ENCODE results near the gene CAMTA1.
"Not testable (repeated sequence)": the region's sequence is repeated elsewhere in the genome, so short reads cannot be mapped to it uniquely, and the experiment has no call there.

The CAMTA1 gene

DNA sequence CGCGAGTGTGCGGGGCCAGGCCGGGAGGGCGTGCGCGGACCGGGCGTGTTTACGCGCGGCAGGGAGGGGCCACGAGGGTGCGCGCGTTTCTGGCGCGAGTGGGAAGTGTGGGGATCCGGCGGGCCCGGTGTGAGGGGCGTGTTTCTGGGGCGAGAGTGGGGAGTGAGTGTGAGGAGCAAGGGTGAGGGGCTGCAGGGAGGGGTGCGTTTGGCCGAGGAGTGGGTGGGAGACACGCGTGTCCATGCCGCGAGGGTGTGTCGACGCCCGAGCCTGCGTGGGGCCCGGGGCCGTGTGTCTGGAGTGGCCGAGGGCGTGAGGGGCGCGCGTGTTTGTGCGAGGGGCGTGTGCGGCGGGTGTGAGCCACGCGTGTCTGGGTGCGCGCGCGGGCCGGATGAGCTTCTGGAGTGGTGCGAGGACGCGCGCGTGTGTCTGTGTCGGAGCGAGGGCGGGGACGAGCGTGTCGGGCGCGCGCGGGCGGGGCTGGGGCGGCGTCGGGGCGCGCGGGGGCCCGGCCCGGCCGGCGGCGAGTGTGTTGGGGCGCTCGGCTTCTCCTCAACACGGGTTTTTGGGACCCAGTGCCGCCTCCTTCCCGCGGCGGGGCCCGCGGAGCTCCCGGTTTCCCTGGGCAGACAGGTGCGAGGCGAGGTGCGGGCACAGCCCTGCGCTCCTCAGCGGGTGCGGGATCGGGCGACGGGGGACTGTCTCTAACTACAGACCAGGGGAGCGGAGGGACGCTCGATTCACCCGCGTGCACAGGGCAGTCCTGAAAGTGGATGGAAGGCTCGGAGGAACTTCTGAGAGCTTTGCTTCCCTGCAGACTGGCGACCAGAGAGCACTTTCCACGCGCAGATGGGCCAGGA, 920.0 kb downstream of the CAMTA1 start:
- H3K27me3 ChIP-seq (ENCODE audit: insufficient read depth, poor library complexity, severe bottlenecking) = peaks cover 17% of the 10 kb centered on the region
- ATAC-seq (ENCODE audit: low read depth) (0 out of 3 replicates have a peak, but pooled peaks have one; percentile 9), DNase-seq (ENCODE audit: low spot score) (no peak)
- peak overlapping the region; percentile 58 for H3K4me3 ChIP-seq (ENCODE audit: severe bottlenecking)
- no peaks in the 10 kb centered on the region for H3K4me1 ChIP-seq (ENCODE audit: insufficient read depth, poor library complexity, severe bottlenecking)
- no peak overlapping the region for H3K27ac ChIP-seq (ENCODE audit: poor library complexity, severe bottlenecking)
- H3K9me3 ChIP-seq (ENCODE audit: severe bottlenecking) = no peaks in the 10 kb centered on the region
- H3K36me3 ChIP-seq (ENCODE audit: low read depth) = no peaks in the 10 kb centered on the region
- TF ChIP-seq, protein P1, sequence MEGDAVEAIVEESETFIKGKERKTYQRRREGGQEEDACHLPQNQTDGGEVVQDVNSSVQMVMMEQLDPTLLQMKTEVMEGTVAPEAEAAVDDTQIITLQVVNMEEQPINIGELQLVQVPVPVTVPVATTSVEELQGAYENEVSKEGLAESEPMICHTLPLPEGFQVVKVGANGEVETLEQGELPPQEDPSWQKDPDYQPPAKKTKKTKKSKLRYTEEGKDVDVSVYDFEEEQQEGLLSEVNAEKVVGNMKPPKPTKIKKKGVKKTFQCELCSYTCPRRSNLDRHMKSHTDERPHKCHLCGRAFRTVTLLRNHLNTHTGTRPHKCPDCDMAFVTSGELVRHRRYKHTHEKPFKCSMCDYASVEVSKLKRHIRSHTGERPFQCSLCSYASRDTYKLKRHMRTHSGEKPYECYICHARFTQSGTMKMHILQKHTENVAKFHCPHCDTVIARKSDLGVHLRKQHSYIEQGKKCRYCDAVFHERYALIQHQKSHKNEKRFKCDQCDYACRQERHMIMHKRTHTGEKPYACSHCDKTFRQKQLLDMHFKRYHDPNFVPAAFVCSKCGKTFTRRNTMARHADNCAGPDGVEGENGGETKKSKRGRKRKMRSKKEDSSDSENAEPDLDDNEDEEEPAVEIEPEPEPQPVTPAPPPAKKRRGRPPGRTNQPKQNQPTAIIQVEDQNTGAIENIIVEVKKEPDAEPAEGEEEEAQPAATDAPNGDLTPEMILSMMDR (IDR thresholded peaks at IDR 0.05; ENCODE audit: poor library complexity, severe bottlenecking) = no peak

DNA sequence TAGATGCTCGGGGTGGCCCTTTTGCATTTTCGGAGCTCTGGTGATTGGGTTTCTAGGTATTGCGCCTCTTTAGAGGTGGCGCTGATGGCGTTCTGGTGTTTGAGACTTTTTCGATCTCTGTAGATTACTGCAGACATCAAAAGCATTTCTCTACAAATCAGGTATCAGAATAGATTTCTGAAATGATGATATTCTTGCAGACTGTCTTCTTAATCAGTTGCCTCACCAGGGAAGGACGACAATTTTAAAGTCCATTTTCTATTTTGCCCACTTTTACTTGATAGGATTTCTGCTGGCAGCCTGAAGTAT, 920.6 kb downstream of the CAMTA1 start:
- DNase-seq (ENCODE audit: low spot score) (no peak), ATAC-seq (ENCODE audit: low read depth) (no peak)
- Histone ChIP-seq H3K9me3 (ENCODE audit: severe bottlenecking) (no peaks in the 10 kb centered on the region), H3K4me3 (ENCODE audit: severe bottlenecking) (peak overlapping the region; percentile 58), H3K27ac (ENCODE audit: poor library complexity, severe bottlenecking) (no peak overlapping the region), H3K36me3 (ENCODE audit: low read depth) (no peaks in the 10 kb centered on the region), H3K27me3 (ENCODE audit: insufficient read depth, poor library complexity, severe bottlenecking) (peaks cover 17% of the 10 kb centered on the region), H3K4me1 (ENCODE audit: insufficient read depth, poor library complexity, severe bottlenecking) (no peaks in the 10 kb centered on the region)
- TF ChIP-seq, protein P1 (IDR thresholded peaks at IDR 0.05; ENCODE audit: poor library complexity, severe bottlenecking) = no peak

DNA sequence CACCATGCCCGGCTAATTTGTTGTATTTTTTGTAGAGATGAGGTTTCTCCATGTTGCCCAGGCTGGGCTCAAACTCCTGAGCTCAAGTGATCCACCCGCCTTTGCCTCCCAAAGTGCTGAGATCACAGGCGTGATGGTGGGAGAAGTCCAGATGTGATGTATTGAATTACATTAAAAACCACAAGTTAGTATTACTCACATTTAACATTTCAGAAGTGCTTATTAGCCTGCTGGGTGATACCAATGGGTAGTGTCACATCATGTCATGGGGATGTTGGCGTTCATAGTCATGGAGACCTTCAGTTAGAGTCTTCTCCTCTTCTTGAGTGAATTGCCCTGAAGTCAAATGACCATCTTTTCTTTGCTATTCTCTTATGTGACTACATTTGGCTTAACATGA, 922.3 kb downstream of the CAMTA1 start:
- Histone ChIP-seq H3K4me1 (ENCODE audit: insufficient read depth, poor library complexity, severe bottlenecking) (no peaks in the 10 kb centered on the region), H3K36me3 (ENCODE audit: low read depth) (no peaks in the 10 kb centered on the region), H3K4me3 (ENCODE audit: severe bottlenecking) (no peak overlapping the region), H3K9me3 (ENCODE audit: severe bottlenecking) (no peaks in the 10 kb centered on the region), H3K27me3 (ENCODE audit: insufficient read depth, poor library complexity, severe bottlenecking) (peaks cover 12% of the 10 kb centered on the region), H3K27ac (ENCODE audit: poor library complexity, severe bottlenecking) (no peak overlapping the region)
- DNase-seq (ENCODE audit: low spot score) = no peak
- no peak for ATAC-seq (ENCODE audit: low read depth)
- TF ChIP-seq, protein P1 (IDR thresholded peaks at IDR 0.05; ENCODE audit: poor library complexity, severe bottlenecking) = no peak

DNA sequence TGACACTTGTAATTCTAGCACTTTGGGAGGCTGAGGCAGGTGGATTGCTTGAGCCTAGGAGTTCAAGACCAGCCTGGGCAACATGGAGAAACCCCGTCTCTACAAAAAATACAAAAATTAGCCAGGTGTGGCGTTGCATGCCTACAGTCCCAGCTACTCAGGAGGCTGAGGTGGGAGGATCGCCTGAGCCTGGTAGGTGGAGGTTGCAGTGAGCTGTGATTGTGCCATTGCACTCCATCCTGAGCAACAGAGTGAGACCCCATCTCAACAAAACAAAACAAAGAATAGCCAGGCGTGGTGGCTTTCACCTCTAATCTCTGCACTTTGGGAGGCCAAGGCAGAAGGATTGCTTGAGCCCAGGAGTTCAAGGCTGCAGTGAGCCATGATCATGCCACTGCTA, 922.8 kb downstream of the CAMTA1 start:
- not testable (repeated sequence) for H3K4me1 ChIP-seq (ENCODE audit: insufficient read depth, poor library complexity, severe bottlenecking); H3K27ac ChIP-seq (ENCODE audit: poor library complexity, severe bottlenecking); H3K27me3 ChIP-seq (ENCODE audit: insufficient read depth, poor library complexity, severe bottlenecking); H3K4me3 ChIP-seq (ENCODE audit: severe bottlenecking); ATAC-seq (ENCODE audit: low read depth); H3K36me3 ChIP-seq (ENCODE audit: low read depth); H3K9me3 ChIP-seq (ENCODE audit: severe bottlenecking); DNase-seq (ENCODE audit: low spot score)

DNA sequence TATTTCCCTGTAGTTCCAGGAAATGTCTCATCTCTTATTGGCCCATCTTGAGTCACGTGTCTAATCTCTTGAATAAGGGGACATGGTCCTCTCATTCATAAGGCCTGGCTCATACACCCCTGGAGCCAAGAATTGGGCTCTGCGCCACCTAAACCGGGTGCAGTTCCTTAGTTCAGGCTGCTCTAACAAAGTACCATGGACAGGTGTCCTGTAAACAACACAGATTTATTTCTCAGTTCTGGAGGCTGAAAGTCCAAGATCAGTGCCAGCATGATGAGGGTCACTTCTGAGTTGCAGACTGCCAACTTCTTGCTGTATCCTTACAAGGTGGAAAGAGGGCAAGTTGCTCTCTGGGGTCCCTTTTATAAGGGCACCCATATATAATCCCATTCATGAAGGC, 925.6 kb downstream of the CAMTA1 start:
- DNase-seq (ENCODE audit: low spot score) (no peak), ATAC-seq (ENCODE audit: low read depth) (no peak)
- Histone ChIP-seq H3K4me1 (ENCODE audit: insufficient read depth, poor library complexity, severe bottlenecking) (no peaks in the 10 kb centered on the region), H3K27ac (ENCODE audit: poor library complexity, severe bottlenecking) (no peak overlapping the region), H3K27me3 (ENCODE audit: insufficient read depth, poor library complexity, severe bottlenecking) (no peaks in the 10 kb centered on the region), H3K36me3 (ENCODE audit: low read depth) (no peaks in the 10 kb centered on the region), H3K4me3 (ENCODE audit: severe bottlenecking) (no peak overlapping the region), H3K9me3 (ENCODE audit: severe bottlenecking) (no peaks in the 10 kb centered on the region)
- TF ChIP-seq, protein P1 (IDR thresholded peaks at IDR 0.05; ENCODE audit: poor library complexity, severe bottlenecking) = no peak

Measured in RWPE2 (cell line).